Subcutaneous abdominal adipose tissue (tissue), 5 donors: Measurements from ENCODE around the gene TPT1.
A peak's percentile ranks its signal among the peaks of the same experiment; 100 is the strongest.
"Not testable (repeated sequence)": the region's sequence is repeated elsewhere in the genome, so short reads cannot be mapped to it uniquely, and the experiment has no call there.

ENCODE experiments used
- H3K27ac ChIP-seq: one replicate; pipeline ENCODE4 v1.7.0; 2013; ENCODE audit warnings: low read depth, mild to moderate bottlenecking, inconsistent platforms, low read length, moderate library complexity
- H3K27me3 ChIP-seq, 5 donors: one replicate each; pipeline ENCODE4 v1.7.0; 2013; ENCODE audit warnings: low read length in 5 of 5, inconsistent platforms in 1 of 5; ENCODE audit not compliant: control insufficient read depth in 5 of 5, insufficient read depth in 4 of 5
- H3K36me3 ChIP-seq, 5 donors: one replicate each; pipeline ENCODE4 v1.7.0; 2013; ENCODE audit warnings: low read length in 5 of 5; ENCODE audit not compliant: control insufficient read depth in 5 of 5, insufficient read depth in 5 of 5
- H3K4me1 ChIP-seq, 5 donors: one replicate each; pipeline ENCODE4 v1.7.0; 2013; ENCODE audit warnings: low read length in 5 of 5, mild to moderate bottlenecking in 3 of 5, moderate library complexity in 1 of 5; ENCODE audit not compliant: control insufficient read depth in 5 of 5, insufficient read depth in 5 of 5
- H3K4me3 ChIP-seq, 5 donors: one replicate each; pipeline ENCODE4 v1.7.0; 2013; ENCODE audit warnings: low read length in 5 of 5, low read depth in 1 of 5
- H3K9ac ChIP-seq, 5 donors: one replicate each; pipeline ENCODE4 v1.7.0; 2013; ENCODE audit warnings: low read length in 5 of 5, mild to moderate bottlenecking in 4 of 5, moderate library complexity in 3 of 5
- H3K9me3 ChIP-seq, 5 donors: one replicate each; pipeline ENCODE4 v1.7.0; 2013; ENCODE audit warnings: low read length in 5 of 5; ENCODE audit not compliant: control insufficient read depth in 5 of 5
- donor health status: healthy.
- donor health status: healthy.
- donor health status: healthy.
- donor health status: healthy.
- donor health status: healthy.

TPT1 gene

GRCh38 chr13:45380708-45381107, 39.7 kb upstream of the TPT1 start:
- H3K9ac ChIP-seq, H3K27me3 ChIP-seq, H3K4me1 ChIP-seq, H3K4me3 ChIP-seq, H3K27ac ChIP-seq, H3K9me3 ChIP-seq: not testable (repeated sequence)
- H3K36me3 ChIP-seq, result peaks cover 4 to 14% (median 5%) of the 10 kb centered on the region in 5 donors

DNA sequence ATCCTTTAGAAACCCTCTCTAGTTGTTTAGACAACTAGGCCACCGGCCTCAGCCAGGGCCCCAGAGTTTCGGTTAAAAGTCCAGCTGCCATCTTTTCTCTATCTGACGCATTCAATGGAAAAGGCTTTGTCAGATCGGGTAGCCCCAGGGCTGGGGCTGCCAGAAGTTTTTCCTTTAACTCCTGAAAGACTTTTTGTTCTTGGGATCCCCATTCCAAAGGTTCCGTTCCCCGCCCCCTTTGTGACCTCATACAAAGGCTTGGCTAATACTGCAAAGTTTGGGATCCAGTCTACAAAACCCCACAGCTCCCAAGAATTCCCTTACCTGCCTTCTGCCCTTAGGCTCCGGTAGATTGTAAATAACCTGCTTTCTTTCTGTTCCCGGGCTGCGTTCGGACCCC, 38.5 kb upstream of the TPT1 start:
- not testable (repeated sequence) for H3K9ac ChIP-seq, H3K9me3 ChIP-seq, H3K4me1 ChIP-seq, H3K27ac ChIP-seq, H3K27me3 ChIP-seq, H3K4me3 ChIP-seq
- peaks cover under 1 to 12% (median 4%) of the 10 kb centered on the region in 5 donors for H3K36me3 ChIP-seq

- H3K9ac ChIP-seq, H3K4me3 ChIP-seq: not testable (repeated sequence)
Measured at GRCh38 chr13:45378786-45379185, 37.8 kb upstream of the TPT1 start.

DNA sequence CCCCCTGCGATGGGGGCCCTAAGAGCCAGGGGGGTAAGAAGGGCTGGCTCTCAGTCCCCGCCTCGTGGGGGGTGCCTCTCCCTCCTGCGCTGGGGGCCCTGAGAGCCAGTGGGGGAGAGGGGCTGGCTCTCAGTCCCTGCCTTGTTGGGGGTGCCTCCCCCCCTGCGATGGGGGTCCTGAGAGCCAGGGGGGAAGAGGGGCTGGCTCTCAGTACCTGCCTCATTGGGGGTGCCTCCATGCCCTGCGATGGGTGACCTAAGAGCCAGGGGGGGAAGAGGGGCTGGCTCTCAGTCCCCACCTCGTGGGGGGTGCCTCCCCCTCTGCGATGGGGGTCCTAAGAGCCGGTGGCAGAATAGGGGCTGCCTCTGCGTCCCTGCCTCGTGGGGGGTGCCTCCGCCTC, 36.3 kb upstream of the TPT1 start:
- H3K4me3 ChIP-seq, H3K36me3 ChIP-seq, H3K4me1 ChIP-seq, H3K9me3 ChIP-seq, H3K27me3 ChIP-seq, H3K27ac ChIP-seq, H3K9ac ChIP-seq: not testable (repeated sequence)

More at GRCh38 chr13:45378786-45379185, 37.8 kb upstream of the TPT1 start:
- H3K9me3 ChIP-seq, H3K27me3 ChIP-seq, H3K4me1 ChIP-seq, H3K27ac ChIP-seq, H3K36me3 ChIP-seq: not testable (repeated sequence)

DNA sequence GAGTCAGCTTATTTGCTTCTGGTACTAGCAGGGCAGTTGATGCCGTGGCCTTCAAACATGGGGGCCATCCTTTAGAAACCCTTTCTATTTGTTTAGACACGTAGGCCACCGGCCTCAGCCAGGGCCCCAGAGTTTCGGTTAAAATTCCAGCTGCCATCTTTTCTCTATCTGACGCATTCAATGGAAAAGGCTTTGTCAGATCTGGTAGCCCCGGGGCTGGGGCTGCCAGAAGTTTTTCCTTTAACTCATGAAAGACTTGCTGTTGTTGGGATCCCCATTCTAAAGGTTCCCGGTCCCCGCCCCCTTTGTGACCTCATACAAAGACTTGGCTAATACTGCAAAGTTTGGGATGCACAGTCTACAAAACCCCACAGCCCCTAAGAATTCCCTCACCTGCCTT, 35.7 kb upstream of the TPT1 start:
- H3K4me1 ChIP-seq, H3K9ac ChIP-seq, H3K36me3 ChIP-seq, H3K27me3 ChIP-seq, H3K4me3 ChIP-seq, H3K27ac ChIP-seq, H3K9me3 ChIP-seq: not testable (repeated sequence)

DNA sequence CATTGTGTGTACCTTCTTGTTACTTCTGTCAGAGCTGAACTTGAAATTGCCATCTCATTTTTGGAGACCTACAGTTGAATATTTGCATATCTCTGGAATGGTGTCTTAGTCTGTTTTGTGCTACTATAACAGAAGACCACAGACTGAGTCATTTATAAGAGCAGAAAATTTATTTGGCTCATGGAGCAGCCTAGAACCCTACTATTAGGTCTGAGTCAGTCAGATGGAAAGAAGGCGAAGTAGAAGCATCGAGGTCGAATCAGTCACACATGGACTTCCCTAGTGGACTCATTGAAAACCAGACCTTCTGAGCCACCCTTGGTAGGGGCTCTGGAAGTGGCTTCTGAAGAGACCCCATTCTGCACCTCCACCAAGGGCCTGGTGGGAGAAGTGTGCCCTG, 33.9 kb upstream of the TPT1 start:
- Histone ChIP-seq H3K36me3 (peaks cover 0 to 7% (median 2%) of the 10 kb centered on the region in 5 donors), H3K27ac (no peak overlapping the region)

DNA sequence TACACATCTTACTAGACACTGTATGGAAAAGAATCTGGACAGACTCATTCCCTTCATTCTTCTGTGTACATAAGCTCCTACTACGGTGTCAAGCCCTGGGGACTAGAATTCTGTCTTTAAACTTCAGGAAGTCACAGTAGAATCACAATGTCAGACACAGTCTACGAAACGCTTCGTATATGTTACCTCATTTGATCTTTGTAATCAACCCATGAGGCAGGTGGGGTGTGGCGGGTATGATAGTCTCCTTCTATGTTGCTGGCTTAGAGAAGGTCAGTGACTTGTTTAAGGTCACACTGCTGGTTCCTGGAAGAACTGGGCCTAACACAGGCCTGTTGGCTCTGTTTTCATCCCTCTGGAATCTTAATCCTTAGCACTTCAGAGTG, 32.2 kb upstream of the TPT1 start:
- no peak overlapping the region for H3K9ac ChIP-seq
- H3K27me3 ChIP-seq, result no peaks in the 10 kb centered on the region
- no peaks in the 10 kb centered on the region for H3K9me3 ChIP-seq
- peaks cover 5 to 9% (median 8%) of the 10 kb centered on the region in 5 donors for H3K4me1 ChIP-seq
- H3K4me3 ChIP-seq, result no peak overlapping the region
- H3K36me3 ChIP-seq, result peaks cover 0 to 9% (median 3%) of the 10 kb centered on the region in 5 donors
- no peak overlapping the region for H3K27ac ChIP-seq

More for the DNA sequence above, 33.9 kb upstream of the TPT1 start:
- Histone ChIP-seq H3K27me3 (no peaks in the 10 kb centered on the region), H3K9ac (no peak overlapping the region), H3K4me3 (no peak overlapping the region), H3K9me3 (no peaks in the 10 kb centered on the region), H3K4me1 (peaks cover 5 to 9% (median 8%) of the 10 kb centered on the region in 5 donors)

- no peaks in the 10 kb centered on the region for H3K9me3 ChIP-seq
- no peak overlapping the region for H3K27ac ChIP-seq
- peaks cover 0 to 9% (median 3%) of the 10 kb centered on the region in 5 donors for H3K36me3 ChIP-seq
- H3K9ac ChIP-seq, result no peak overlapping the region
- peaks cover 5 to 9% (median 8%) of the 10 kb centered on the region in 5 donors for H3K4me1 ChIP-seq
- no peak overlapping the region for H3K4me3 ChIP-seq
- H3K27me3 ChIP-seq, result no peaks in the 10 kb centered on the region
Measured at GRCh38 chr13:45372189-45373161, 31.5 kb upstream of the TPT1 start.

DNA sequence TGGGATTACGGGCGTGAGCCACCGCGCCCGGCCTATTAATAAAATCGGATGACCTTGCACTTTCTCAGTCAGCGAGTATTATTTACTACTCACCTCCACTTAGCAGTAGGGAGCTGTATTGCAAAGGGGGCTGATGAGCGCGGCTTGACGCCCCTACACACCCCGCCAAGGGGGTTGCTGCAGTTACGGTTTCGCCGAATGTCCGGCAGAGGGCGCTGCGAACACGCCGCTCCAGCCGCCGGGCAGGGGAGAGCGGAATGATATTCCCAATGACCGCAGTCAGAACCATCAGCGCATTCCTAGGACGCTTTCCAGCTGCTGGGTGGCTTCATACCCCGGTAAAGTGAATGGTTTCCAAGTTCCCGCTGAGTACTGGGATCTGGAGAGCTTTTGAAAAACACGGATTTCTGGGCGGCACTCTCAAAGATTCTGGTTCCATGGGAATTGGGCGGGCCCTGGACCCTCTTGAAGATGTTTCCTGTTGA, 30.0 kb upstream of the TPT1 start:
- no peaks in the 10 kb centered on the region for H3K9me3 ChIP-seq
- H3K4me3 ChIP-seq, result peak overlapping the region in 1 of 5 donors; percentile 27
- peaks cover 0 to 9% (median 3%) of the 10 kb centered on the region in 5 donors for H3K36me3 ChIP-seq
- H3K9ac ChIP-seq, result no peak overlapping the region
- H3K4me1 ChIP-seq, result peaks cover 5 to 10% (median 8%) of the 10 kb centered on the region in 5 donors
- H3K27ac ChIP-seq, result no peak overlapping the region
- no peaks in the 10 kb centered on the region for H3K27me3 ChIP-seq

DNA sequence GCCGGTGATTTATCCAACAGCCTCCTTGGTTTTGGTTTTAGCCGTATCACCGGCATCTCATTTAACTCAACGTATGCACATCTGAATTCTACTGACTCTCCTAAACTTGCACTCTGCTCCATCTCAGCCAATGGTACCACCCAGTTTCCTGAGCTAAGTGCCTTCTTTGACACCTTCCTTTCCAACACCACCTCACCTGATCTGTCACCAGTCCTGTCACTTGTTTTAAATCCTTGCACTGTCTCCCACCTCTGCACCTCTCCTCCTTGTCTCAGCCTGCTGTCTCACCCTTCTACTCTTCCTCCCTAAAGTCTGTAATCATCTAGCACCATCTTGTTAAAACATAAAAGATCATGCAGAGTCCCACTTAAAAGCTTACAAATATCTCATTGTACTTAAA, 28.1 kb upstream of the TPT1 start:
- Histone ChIP-seq H3K9me3 (no peaks in the 10 kb centered on the region), H3K4me3 (no peak overlapping the region), H3K4me1 (peaks cover 5 to 10% (median 8%) of the 10 kb centered on the region in 5 donors), H3K27me3 (no peaks in the 10 kb centered on the region), H3K27ac (no peak overlapping the region), H3K36me3 (peaks cover 0 to 14% (median 10%) of the 10 kb centered on the region in 5 donors), H3K9ac (no peak overlapping the region)
